H54 (cell line): ENCODE measurements around the gene SPIB.
"Not testable (repeated sequence)": the region's sequence is repeated elsewhere in the genome, so short reads cannot be mapped to it uniquely, and the experiment has no call there.

ENCODE experiments used
- DNase-seq: peaks from one replicate; pipeline ENCODE4 v3.0.0; 2011; ENCODE audit warnings: low spot score, mixed read lengths; ENCODE audit not compliant: insufficient read length
- FAIRE-seq: peaks from 3 replicates; lab custom pipeline; 2011; peaks lifted over from hg19 to GRCh38; lab: Jason Lieb, UNC
- POLR2A ChIP-seq: IDR thresholded peaks from 2 replicates; pipeline ENCODE4 v1.6.1; 2011; ENCODE audit warnings: low read depth, mild to moderate bottlenecking, low read length

SPIB gene

GRCh38 chr19:50431343-50432220 is 12.8 kb downstream of the SPIB start:
- FAIRE-seq (peak; percentile 33), DNase-seq (peak; percentile 92)

GRCh38 chr19:50432221-50433028 is 13.7 kb downstream of the SPIB start, which contains the start of gene MYBPC2:
Gene MYBPC2 (plus strand): TSS chr19:50432892. CDS start chr19:50432954, 62 bp downstream.
- no peak for DNase-seq
- TF ChIP-seq POLR2A: no peak
- FAIRE-seq: no peak

More at GRCh38 chr19:50431343-50432220, 12.8 kb downstream of the SPIB start:
- no peak for TF ChIP-seq POLR2A

GRCh38 chr19:50433201-50434180 is 14.8 kb downstream of the SPIB start:
- no peak for TF ChIP-seq POLR2A
- FAIRE-seq (no peak), DNase-seq (no peak)

- DNase-seq (no peak), FAIRE-seq (no peak)
- TF ChIP-seq POLR2A: no peak
Measured at GRCh38 chr19:50434525-50434924, 15.8 kb downstream of the SPIB start.

- DNase-seq (no peak), FAIRE-seq (no peak)
- TF ChIP-seq POLR2A: no peak
Measured at GRCh38 chr19:50435221-50435620, 16.5 kb downstream of the SPIB start.

GRCh38 chr19:50435627-50436026 is 16.9 kb downstream of the SPIB start:
- FAIRE-seq: no peak

GRCh38 chr19:50437862-50438449 is 19.2 kb downstream of the SPIB start:
- DNase-seq (no peak), FAIRE-seq (no peak)

More at GRCh38 chr19:50435627-50436026, 16.9 kb downstream of the SPIB start:
- no peak for DNase-seq
- TF ChIP-seq POLR2A: no peak

GRCh38 chr19:50439130-50439529 is 20.4 kb downstream of the SPIB start:
- not testable (repeated sequence) for FAIRE-seq, DNase-seq

More at GRCh38 chr19:50437862-50438449, 19.2 kb downstream of the SPIB start:
- no peak for TF ChIP-seq POLR2A

- TF ChIP-seq POLR2A: no peak
- FAIRE-seq: no peak
- DNase-seq: no peak
Measured at GRCh38 chr19:50444059-50444458, 25.3 kb downstream of the SPIB start.

- no peak for DNase-seq
- TF ChIP-seq POLR2A: no peak
- no peak for FAIRE-seq
Measured at GRCh38 chr19:50447053-50447452, 28.3 kb downstream of the SPIB start.

GRCh38 chr19:50447750-50448149 is 29.0 kb downstream of the SPIB start:
- no peak for TF ChIP-seq POLR2A
- DNase-seq (no peak), FAIRE-seq (no peak)

- FAIRE-seq (peak; percentile 23), DNase-seq (peak; percentile 83)
- no peak for TF ChIP-seq POLR2A
Measured at GRCh38 chr19:50449236-50449899, 30.6 kb downstream of the SPIB start.
